Measurements from ENCODE around the gene NGLY1.
A peak's percentile ranks its signal among the peaks of the same experiment; 100 is the strongest.

Gene NGLY1

DNA sequence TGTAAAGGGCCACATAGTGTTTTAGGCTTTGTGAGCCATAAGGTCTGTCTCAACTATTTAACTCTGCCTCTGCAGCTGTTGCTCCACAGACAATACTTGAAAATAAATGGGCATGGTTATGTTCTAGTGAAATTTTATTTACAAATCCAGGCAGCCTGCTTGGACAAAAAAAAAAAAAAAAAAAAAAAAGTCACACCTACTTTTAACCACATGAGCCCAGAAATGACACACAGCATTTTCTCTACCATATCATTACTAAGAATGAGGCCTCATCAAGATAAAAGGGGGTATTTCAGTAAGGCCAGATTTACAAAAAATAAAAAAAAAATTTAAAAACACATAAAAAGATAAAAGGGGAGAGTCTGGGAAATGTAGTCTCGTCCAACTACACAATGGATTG, 1.7 kb upstream of the NGLY1 start:
- no peak overlapping the region for H3K27ac ChIP-seq
- no peaks in the 10 kb centered on the region for H3K36me3 ChIP-seq
- H3K4me1 ChIP-seq: peaks cover 62% of the 10 kb centered on the region
- H3K27me3 ChIP-seq: no peaks in the 10 kb centered on the region
- peak overlapping the region; percentile 88; the same call in 1 of the 2 replicates for H3K4me2 ChIP-seq
- no peak overlapping the region for H3K9ac ChIP-seq
- H3K9me3 ChIP-seq: no peaks in the 10 kb centered on the region
- H3K4me3 ChIP-seq: no peak overlapping the region
- TF ChIP-seq Cebpa-rat (IDR thresholded peaks at IDR 0.05): no peak
- H4K20me1 ChIP-seq: peaks cover 30% of the 10 kb centered on the region

DNA sequence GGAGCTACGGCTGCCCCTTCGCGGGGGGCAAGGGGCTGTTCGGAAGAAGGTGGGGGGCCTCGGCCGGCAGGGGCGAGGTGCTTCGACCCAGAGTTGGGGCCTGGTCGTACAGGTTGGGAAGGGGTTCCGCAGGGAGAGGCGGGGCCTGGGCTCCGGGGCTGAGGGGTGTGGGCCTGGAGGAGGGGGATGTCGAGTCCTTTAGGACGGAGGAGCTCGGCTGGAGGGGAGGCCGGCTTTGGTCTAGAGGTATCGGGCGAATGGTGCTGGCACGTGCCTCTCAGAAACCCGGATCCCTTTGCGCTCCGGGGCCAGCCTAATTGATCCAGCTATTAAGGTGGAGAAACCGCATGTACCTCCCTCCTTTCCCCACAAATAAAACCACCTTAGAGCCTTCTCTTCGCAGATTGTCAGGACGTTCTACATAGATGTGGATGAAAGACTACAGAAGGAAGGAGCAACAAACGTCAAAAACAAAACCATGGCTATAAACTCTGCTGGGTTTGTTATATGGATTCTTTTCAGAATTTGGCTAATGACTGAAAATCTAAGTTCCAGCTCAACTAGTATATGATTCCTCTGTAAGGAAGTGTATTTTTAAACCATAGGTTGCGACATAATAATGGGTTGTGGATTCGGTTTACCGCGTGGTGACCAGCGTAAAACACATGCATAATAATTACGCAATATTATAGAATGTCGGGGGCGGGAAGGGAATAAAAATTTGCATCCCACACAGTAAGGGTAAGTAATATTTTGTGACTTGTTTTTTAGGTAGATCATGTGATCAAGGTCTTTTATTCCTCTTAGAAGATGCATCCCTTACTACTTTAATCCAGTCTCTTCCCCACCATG, 644 bp upstream of the NGLY1 start:
- Histone ChIP-seq H3K27me3 (no peaks in the 10 kb centered on the region), H3K9me3 (0 out of 2 replicates have a peak, but pooled peaks cover 6% of the 10 kb centered on the region), H3K36me3 (peaks cover 3% of the 10 kb centered on the region), H3K4me3 (peak overlapping the region; percentile 93), H3K4me1 (peaks cover 61% of the 10 kb centered on the region), H4K20me1 (peaks cover 40% of the 10 kb centered on the region), H3K4me2 (peak overlapping the region; percentile 88), H3K27ac (peak overlapping the region; percentile 56), H3K9ac (peak overlapping the region; percentile 75)
- peak; percentile 87; the same call in 1 of the 2 replicates for TF ChIP-seq Cebpa-rat (IDR thresholded peaks at IDR 0.05)

DNA sequence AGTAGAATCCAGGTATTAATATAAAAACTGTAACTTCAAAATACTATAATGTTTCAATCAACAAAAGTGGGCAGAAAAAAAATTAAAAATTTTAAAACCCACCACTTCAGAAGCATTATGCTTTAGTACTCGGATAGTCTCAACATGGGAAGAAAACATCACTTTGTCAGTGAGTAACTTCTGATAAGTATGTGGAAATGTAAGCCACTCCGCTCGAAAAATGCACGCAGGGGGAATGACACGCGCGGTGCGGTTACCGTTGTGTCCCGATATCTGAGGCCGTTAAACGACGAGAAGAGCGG, 656 bp downstream of the NGLY1 start:
- Histone ChIP-seq H3K27me3 (no peaks in the 10 kb centered on the region), H4K20me1 (peaks cover 41% of the 10 kb centered on the region), H3K4me3 (peak overlapping the region; percentile 93), H3K4me1 (peaks cover 48% of the 10 kb centered on the region), H3K36me3 (peaks cover 16% of the 10 kb centered on the region), H3K9ac (peak overlapping the region; percentile 88), H3K9me3 (peaks cover 10% of the 10 kb centered on the region), H3K4me2 (peak overlapping the region; percentile 91), H3K27ac (peak overlapping the region; percentile 85)
- no peak for TF ChIP-seq Cebpa-rat (IDR thresholded peaks at IDR 0.05)

GRCh38 chr3:25781758-25782594, 1.3 kb downstream of the NGLY1 start:
- Histone ChIP-seq H3K27ac (peak overlapping the region; percentile 85), H3K36me3 (peaks cover 22% of the 10 kb centered on the region), H4K20me1 (peaks cover 41% of the 10 kb centered on the region), H3K9me3 (peaks cover 16% of the 10 kb centered on the region), H3K27me3 (no peaks in the 10 kb centered on the region), H3K4me3 (peak overlapping the region; percentile 93), H3K4me1 (peaks cover 42% of the 10 kb centered on the region), H3K9ac (peak overlapping the region; percentile 88), H3K4me2 (peak overlapping the region; percentile 91)
- TF ChIP-seq Cebpa-rat (IDR thresholded peaks at IDR 0.05): no peak

- Histone ChIP-seq H3K36me3 (peaks cover 29% of the 10 kb centered on the region), H3K27ac (no peak overlapping the region; the same call in 1 of the 2 replicates), H3K4me2 (peak overlapping the region; percentile 91), H3K4me1 (peaks cover 40% of the 10 kb centered on the region), H4K20me1 (peaks cover 41% of the 10 kb centered on the region), H3K9me3 (peaks cover 23% of the 10 kb centered on the region), H3K27me3 (no peaks in the 10 kb centered on the region), H3K4me3 (peak overlapping the region; percentile 93), H3K9ac (peak overlapping the region; percentile 88)
- no peak for TF ChIP-seq Cebpa-rat (IDR thresholded peaks at IDR 0.05)
These were observed 2.0 kb downstream of the NGLY1 start for GRCh38 chr3:25781145-25781757.

DNA sequence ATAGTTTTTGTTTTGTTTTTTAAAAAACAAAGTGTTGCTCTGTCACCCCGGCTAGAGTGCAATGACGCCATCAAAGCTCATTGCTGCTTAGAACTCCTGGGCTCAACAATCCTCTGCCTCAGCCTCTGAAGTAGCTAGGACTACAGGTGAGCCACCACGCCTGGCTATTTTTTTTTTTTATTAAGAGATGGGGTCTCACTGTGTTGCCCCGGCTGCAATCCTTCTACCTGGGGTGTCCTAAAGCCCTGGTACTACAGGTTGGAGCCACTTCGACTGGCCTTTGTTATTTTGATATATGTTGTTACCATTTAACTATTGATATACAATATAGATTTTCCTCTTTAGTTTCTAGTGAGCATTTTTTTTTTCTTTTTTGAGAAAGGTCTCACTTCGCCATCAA, 2.6 kb downstream of the NGLY1 start:
- peak overlapping the region; percentile 13; the same call in 1 of the 2 replicates for H3K27ac ChIP-seq
- peaks cover 41% of the 10 kb centered on the region for H4K20me1 ChIP-seq
- no peaks in the 10 kb centered on the region for H3K27me3 ChIP-seq
- TF ChIP-seq Cebpa-rat (IDR thresholded peaks at IDR 0.05): no peak
- H3K4me1 ChIP-seq: peaks cover 40% of the 10 kb centered on the region
- H3K9ac ChIP-seq: peak overlapping the region; percentile 88; the same call in 1 of the 2 replicates
- H3K9me3 ChIP-seq: peaks cover 29% of the 10 kb centered on the region
- peaks cover 36% of the 10 kb centered on the region for H3K36me3 ChIP-seq
- peak overlapping the region; percentile 93 for H3K4me3 ChIP-seq
- peak overlapping the region; percentile 91 for H3K4me2 ChIP-seq

- H3K4me3 ChIP-seq: 0 out of 2 replicates have a peak overlapping the region, but pooled peaks have one; percentile 34
- H3K4me1 ChIP-seq: peaks cover 13% of the 10 kb centered on the region
- peaks cover 83% of the 10 kb centered on the region for H3K36me3 ChIP-seq
- H3K4me2 ChIP-seq: no peak overlapping the region
- no peak overlapping the region for H3K9ac ChIP-seq
- H3K27ac ChIP-seq: no peak overlapping the region
- no peaks in the 10 kb centered on the region for H3K27me3 ChIP-seq
- H4K20me1 ChIP-seq: peaks cover 21% of the 10 kb centered on the region
- peaks cover 76% of the 10 kb centered on the region for H3K9me3 ChIP-seq
- no peak for TF ChIP-seq Cebpa-rat (IDR thresholded peaks at IDR 0.05)
These were observed 7.3 kb downstream of the NGLY1 start for GRCh38 chr3:25775936-25776335.

- peaks cover 88% of the 10 kb centered on the region for H3K9me3 ChIP-seq
- H3K27ac ChIP-seq: no peak overlapping the region
- H3K36me3 ChIP-seq: peaks cover 97% of the 10 kb centered on the region
- H3K4me3 ChIP-seq: no peak overlapping the region
- no peaks in the 10 kb centered on the region for H3K27me3 ChIP-seq
- H3K4me1 ChIP-seq: no peaks in the 10 kb centered on the region
- H3K9ac ChIP-seq: no peak overlapping the region
- no peak overlapping the region for H3K4me2 ChIP-seq
- peaks cover 50% of the 10 kb centered on the region; the same call in 1 of the 2 replicates for H4K20me1 ChIP-seq
- no peak for TF ChIP-seq Cebpa-rat (IDR thresholded peaks at IDR 0.05)
These were observed 14.4 kb downstream of the NGLY1 start for GRCh38 chr3:25768851-25769250.

DNA sequence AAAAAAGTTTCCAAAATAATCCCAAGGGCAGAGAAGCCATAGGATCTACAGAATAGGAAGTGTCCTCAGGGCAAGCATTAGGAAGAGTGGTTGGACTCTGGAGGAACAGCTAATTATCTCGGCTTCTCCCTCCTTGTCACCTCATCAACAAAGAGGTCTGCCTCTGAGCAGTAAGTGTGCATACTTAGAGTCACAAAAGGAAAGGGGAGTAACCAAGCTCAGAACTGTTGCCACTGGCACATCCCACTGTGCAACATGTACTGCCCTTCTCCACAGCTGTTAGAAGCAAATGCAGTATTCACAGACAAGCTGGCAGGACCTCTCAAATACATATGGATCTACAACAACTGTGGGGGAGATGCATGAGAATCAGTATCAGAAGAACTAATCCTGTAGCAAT, 31.5 kb downstream of the NGLY1 start:
- no peak for TF ChIP-seq Cebpa-rat (IDR thresholded peaks at IDR 0.05)
- Histone ChIP-seq H3K27ac (no peak overlapping the region), H3K9ac (no peak overlapping the region), H3K4me3 (no peak overlapping the region), H3K4me1 (peaks cover 6% of the 10 kb centered on the region; the same call in 1 of the 2 replicates), H3K9me3 (peaks cover 5% of the 10 kb centered on the region; the same call in 1 of the 2 replicates), H3K36me3 (peaks cover 93% of the 10 kb centered on the region), H3K27me3 (no peaks in the 10 kb centered on the region), H4K20me1 (peaks cover 14% of the 10 kb centered on the region; the same call in 1 of the 2 replicates), H3K4me2 (no peak overlapping the region)

Data from BLaER1 (cell line).